Karpas-422 (cell line): Measurements from ENCODE around the gene EPN1. TPM values are rescaled to one million over a fixed set of nuclear protein-coding genes. Genes with fewer than 3 reads are reported as not detected.

Experiments used
- DNase-seq: peaks from one replicate; pipeline ENCODE4 v3.0.0-alpha.2; 2015
- H2AFZ ChIP-seq: fragments of 200-600 bp; sonication (generic); 2 replicates; pipeline ENCODE4 v1.6.1; 2014; ENCODE audit warnings: antibody characterized with exemption, low read length, mixed read lengths
- H3K27ac ChIP-seq: fragments of 200-600 bp; sonication (generic); 2 replicates; pipeline ENCODE4 v1.5.1; 2014; ENCODE audit warnings: mild to moderate bottlenecking, low read length, moderate library complexity
- H3K27me3 ChIP-seq: fragments of 200-600 bp; sonication (generic); 2 replicates; pipeline ENCODE4 v1.6.1; 2014; ENCODE audit warnings: low read length, mixed read lengths
- H3K36me3 ChIP-seq: fragments of 200-600 bp; sonication (generic); 2 replicates; pipeline ENCODE4 v1.6.1; 2014; ENCODE audit warnings: low read length, mixed read lengths; ENCODE audit not compliant: insufficient read depth
- H3K4me1 ChIP-seq: fragments of 200-600 bp; sonication (generic); 2 replicates; pipeline ENCODE4 v1.6.1; 2014; ENCODE audit warnings: mild to moderate bottlenecking, low read length, mixed read lengths
- H3K4me2 ChIP-seq: fragments of 200-600 bp; sonication (generic); 2 replicates; pipeline ENCODE4 v1.6.1; 2014; ENCODE audit warnings: low read length, low read depth, mild to moderate bottlenecking; ENCODE audit not compliant: poor library complexity, severe bottlenecking
- H3K4me3 ChIP-seq: fragments of 200-600 bp; sonication (generic); 2 replicates; pipeline ENCODE4 v1.5.1; 2014; ENCODE audit warnings: mild to moderate bottlenecking, antibody characterized with exemption, low read length, mixed read lengths
- H3K79me2 ChIP-seq: fragments of 200-600 bp; sonication (generic); 2 replicates; pipeline ENCODE4 v1.6.1; 2014; ENCODE audit warnings: mild to moderate bottlenecking, low read length, mixed read lengths
- H3K9ac ChIP-seq: fragments of 200-600 bp; sonication (generic); 2 replicates; pipeline ENCODE4 v1.6.0; 2014; ENCODE audit warnings: low read length
- H3K9me2 ChIP-seq: fragments of 200-600 bp; sonication (generic), shearing (Covaris generic); replicated peaks from 2 replicates; pipeline ENCODE4 v1.6.0; 2014; ENCODE audit warnings: mild to moderate bottlenecking, low read length, moderate library complexity; ENCODE audit not compliant: insufficient read depth
- H3K9me3 ChIP-seq: fragments of 300-700, 200-600 bp; sonication (generic); 2 replicates; pipeline ENCODE4 v1.6.1; 2014; ENCODE audit warnings: low read length, mixed read lengths
- H4K20me1 ChIP-seq: fragments of 200-600 bp; sonication (generic); 2 replicates; pipeline ENCODE4 v1.6.1; 2014; ENCODE audit warnings: mild to moderate bottlenecking, antibody characterized with exemption, low read length, low read depth; ENCODE audit not compliant: insufficient read depth
- total RNA-seq: library from RNA; depleted of rRNA; stranded (reverse); fragments of >200 nt; shearing (Covaris generic); gene quantifications from 2 replicates; pipeline ENCODE4 v1.2.3, GENCODE V29; 2014; ENCODE audit warnings: low replicate concordance

The EPN1 gene
- total RNA-seq, 1 experiment from 2014 or later = 21.2 TPM

DNA sequence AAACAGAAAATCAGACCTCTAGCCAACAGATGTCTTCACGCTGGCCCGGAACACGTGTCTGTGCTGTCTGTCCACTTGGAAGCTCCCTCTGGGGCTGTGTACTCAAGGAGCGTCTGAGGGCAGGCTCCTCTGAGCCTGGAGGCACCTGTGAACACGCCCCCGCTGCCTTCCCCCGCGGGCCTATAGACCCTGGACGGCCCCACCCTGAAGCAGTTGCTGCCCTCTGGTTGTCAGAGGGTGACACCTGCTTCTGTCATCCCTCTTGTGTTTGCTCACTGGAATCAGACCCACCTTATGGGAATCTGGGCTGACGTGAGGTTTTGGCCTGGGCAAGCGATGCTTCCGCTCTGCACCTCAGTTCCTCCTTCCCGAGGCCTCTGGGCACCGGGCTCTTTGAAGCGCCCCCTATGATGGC is 19.2 kb downstream of the EPN1 start:
- H3K36me3 ChIP-seq = peaks cover 27% of the 10 kb centered on the region; the same call in 1 of the 2 replicates
- H3K4me1 ChIP-seq = no peaks in the 10 kb centered on the region
- no peak overlapping the region for H2AFZ ChIP-seq
- no peaks in the 10 kb centered on the region for H3K27me3 ChIP-seq
- H3K9ac ChIP-seq = no peak overlapping the region
- H3K4me3 ChIP-seq = no peak overlapping the region
- H3K9me3 ChIP-seq = no peaks in the 10 kb centered on the region
- no peaks in the 10 kb centered on the region for H3K9me2 ChIP-seq
- no peaks in the 10 kb centered on the region for H3K79me2 ChIP-seq
- H3K4me2 ChIP-seq = no peak overlapping the region
- no peak overlapping the region for H3K27ac ChIP-seq
- peaks cover 24% of the 10 kb centered on the region; the same call in 1 of the 2 replicates for H4K20me1 ChIP-seq
- DNase-seq = no peak

GRCh38 chr19:55694656-55695491 is 19.8 kb downstream of the EPN1 start:
- no peaks in the 10 kb centered on the region for H3K9me3 ChIP-seq
- DNase-seq = no peak
- H3K27ac ChIP-seq = no peak overlapping the region
- 0 out of 2 replicates have a peak, but pooled peaks cover 21% of the 10 kb centered on the region for H4K20me1 ChIP-seq
- H3K27me3 ChIP-seq = no peaks in the 10 kb centered on the region
- H3K4me2 ChIP-seq = no peak overlapping the region
- H3K4me1 ChIP-seq = no peaks in the 10 kb centered on the region
- H3K4me3 ChIP-seq = no peak overlapping the region
- H2AFZ ChIP-seq = no peak overlapping the region
- peaks cover 31% of the 10 kb centered on the region; the same call in 1 of the 2 replicates for H3K36me3 ChIP-seq
- no peaks in the 10 kb centered on the region for H3K9me2 ChIP-seq
- H3K9ac ChIP-seq = no peak overlapping the region
- H3K79me2 ChIP-seq = no peaks in the 10 kb centered on the region

- Histone ChIP-seq H3K27me3 (no peaks in the 10 kb centered on the region), H3K36me3 (peaks cover 36% of the 10 kb centered on the region; the same call in 1 of the 2 replicates), H2AFZ (no peak overlapping the region), H3K27ac (no peak overlapping the region), H3K79me2 (no peaks in the 10 kb centered on the region), H3K9me2 (no peaks in the 10 kb centered on the region), H3K4me1 (no peaks in the 10 kb centered on the region), H3K9me3 (no peaks in the 10 kb centered on the region), H3K9ac (no peak overlapping the region), H3K4me2 (no peak overlapping the region), H3K4me3 (no peak overlapping the region), H4K20me1 (peaks cover 16% of the 10 kb centered on the region; the same call in 1 of the 2 replicates)
- DNase-seq = no peak
Observed at GRCh38 chr19:55695511-55696290, 20.7 kb downstream of the EPN1 start.

- Histone ChIP-seq H3K9ac (no peak overlapping the region), H3K4me3 (no peak overlapping the region), H2AFZ (no peak overlapping the region), H3K36me3 (peaks cover 37% of the 10 kb centered on the region; the same call in 1 of the 2 replicates), H4K20me1 (peaks cover 19% of the 10 kb centered on the region; the same call in 1 of the 2 replicates), H3K79me2 (no peaks in the 10 kb centered on the region), H3K9me2 (no peaks in the 10 kb centered on the region), H3K4me2 (no peak overlapping the region), H3K27me3 (no peaks in the 10 kb centered on the region), H3K4me1 (no peaks in the 10 kb centered on the region), H3K9me3 (no peaks in the 10 kb centered on the region), H3K27ac (no peak overlapping the region)
- no peak for DNase-seq
Observed at GRCh38 chr19:55696301-55697068, 21.5 kb downstream of the EPN1 start.

DNA sequence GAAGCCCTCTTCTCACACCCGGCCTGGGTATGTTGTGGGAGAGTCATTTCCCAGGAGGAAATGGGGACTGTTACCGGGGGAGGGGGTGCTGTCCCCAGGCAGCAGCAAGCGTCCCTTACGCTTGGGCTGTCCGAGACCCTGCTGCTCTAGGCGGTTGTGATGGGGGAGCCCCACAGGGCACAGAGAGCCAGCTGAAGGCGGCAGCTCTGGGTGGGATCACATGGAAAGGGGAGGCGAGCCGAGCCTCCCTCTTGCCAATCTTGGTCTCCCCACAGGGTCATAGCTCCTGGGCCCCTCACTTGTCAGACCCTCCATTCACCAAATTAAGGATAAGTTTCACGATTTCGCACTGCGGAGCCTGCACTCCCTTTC is 22.0 kb downstream of the EPN1 start:
- H4K20me1 ChIP-seq = peaks cover 13% of the 10 kb centered on the region; the same call in 1 of the 2 replicates
- DNase-seq = no peak
- no peak overlapping the region for H3K9ac ChIP-seq
- peaks cover 37% of the 10 kb centered on the region; the same call in 1 of the 2 replicates for H3K36me3 ChIP-seq
- H3K9me3 ChIP-seq = no peaks in the 10 kb centered on the region
- no peak overlapping the region for H3K27ac ChIP-seq
- no peaks in the 10 kb centered on the region for H3K9me2 ChIP-seq
- H3K4me3 ChIP-seq = no peak overlapping the region
- H3K4me1 ChIP-seq = no peaks in the 10 kb centered on the region
- no peaks in the 10 kb centered on the region for H3K27me3 ChIP-seq
- H3K79me2 ChIP-seq = no peaks in the 10 kb centered on the region
- no peak overlapping the region for H3K4me2 ChIP-seq
- no peak overlapping the region for H2AFZ ChIP-seq

DNA sequence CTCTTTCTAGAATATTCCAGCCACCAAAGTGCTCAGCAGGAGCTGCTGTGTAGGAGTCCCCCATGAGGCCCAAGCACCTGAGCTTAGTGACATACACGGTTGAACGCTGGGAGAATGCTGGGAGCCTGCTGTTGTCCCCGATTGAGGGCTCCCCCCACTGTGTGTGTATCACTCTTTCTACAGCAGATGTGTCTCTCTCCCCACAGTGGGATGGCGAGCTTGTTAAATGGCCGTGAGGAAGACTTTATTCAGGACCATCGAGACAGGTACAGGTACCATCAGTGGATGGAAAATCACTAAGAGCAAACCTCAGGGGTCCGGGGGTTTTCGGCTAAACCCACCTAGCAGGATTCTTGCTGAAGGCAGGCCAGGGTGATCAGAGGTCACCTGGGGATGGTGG is 22.7 kb downstream of the EPN1 start:
- peaks cover 13% of the 10 kb centered on the region; the same call in 1 of the 2 replicates for H4K20me1 ChIP-seq
- no peaks in the 10 kb centered on the region for H3K27me3 ChIP-seq
- no peak overlapping the region for H3K4me3 ChIP-seq
- no peak overlapping the region for H3K9ac ChIP-seq
- no peak overlapping the region for H2AFZ ChIP-seq
- no peak for DNase-seq
- H3K9me3 ChIP-seq = no peaks in the 10 kb centered on the region
- H3K4me1 ChIP-seq = no peaks in the 10 kb centered on the region
- no peaks in the 10 kb centered on the region for H3K79me2 ChIP-seq
- no peak overlapping the region for H3K27ac ChIP-seq
- H3K4me2 ChIP-seq = no peak overlapping the region
- peaks cover 37% of the 10 kb centered on the region; the same call in 1 of the 2 replicates for H3K36me3 ChIP-seq
- no peaks in the 10 kb centered on the region for H3K9me2 ChIP-seq

DNA sequence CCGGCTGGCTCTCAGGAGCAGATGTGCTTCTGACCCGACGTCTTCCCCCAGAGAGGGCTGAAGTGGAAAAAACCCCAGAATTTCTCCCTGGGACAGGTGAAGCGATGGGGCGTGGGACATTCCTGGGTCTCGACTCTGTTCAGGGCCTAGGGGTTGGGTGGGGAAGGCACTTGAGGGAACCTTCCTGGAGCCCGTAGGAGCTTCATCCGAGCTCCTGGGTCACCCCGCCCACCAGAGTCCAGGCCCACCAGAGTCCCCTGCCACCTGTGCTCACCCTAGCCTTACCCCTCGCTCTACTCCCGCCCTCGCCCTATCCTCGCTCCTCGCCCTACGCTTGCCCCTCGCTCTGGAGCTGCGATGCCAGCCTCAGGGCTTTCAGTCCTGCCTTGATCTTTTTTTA is 23.2 kb downstream of the EPN1 start:
- DNase-seq = no peak
- H4K20me1 ChIP-seq = peaks cover 9% of the 10 kb centered on the region; the same call in 1 of the 2 replicates
- H3K27ac ChIP-seq = no peak overlapping the region
- H3K4me3 ChIP-seq = no peak overlapping the region
- no peak overlapping the region for H2AFZ ChIP-seq
- H3K27me3 ChIP-seq = no peaks in the 10 kb centered on the region
- H3K9me3 ChIP-seq = no peaks in the 10 kb centered on the region
- no peaks in the 10 kb centered on the region for H3K9me2 ChIP-seq
- H3K79me2 ChIP-seq = no peaks in the 10 kb centered on the region
- H3K4me1 ChIP-seq = no peaks in the 10 kb centered on the region
- peaks cover 36% of the 10 kb centered on the region; the same call in 1 of the 2 replicates for H3K36me3 ChIP-seq
- no peak overlapping the region for H3K9ac ChIP-seq
- no peak overlapping the region for H3K4me2 ChIP-seq
